ENCODE results near the gene PLEKHM3. TPM values are rescaled to one million over a fixed set of nuclear protein-coding genes. Genes with fewer than 3 reads are reported as not detected.

PLEKHM3 gene
- polyA plus RNA-seq, 1 experiment, result 5.8 TPM

GRCh38 chr2:207984765-207985480 is 40.4 kb downstream of the PLEKHM3 start:
- ChIA-PET CTCF (no interaction called here), POLR2A (interaction anchor here (0.6 kb wide), 1 partner anchor 11 kb away, joined by 3 read pairs; no protein-coding TSS in a partner anchor)
- no peak for TF ChIP-seq CTCF (IDR thresholded peaks at IDR 0.05; ENCODE audit: insufficient read depth, low read depth, low read length)
- H3K36me3 ChIP-seq (ENCODE audit: control insufficient read depth, insufficient read depth, low read length), result no peaks in the 10 kb centered on the region
- DNase-seq (ENCODE audit: low read depth), result no peak
- no peaks in the 10 kb centered on the region for H3K27me3 ChIP-seq (ENCODE audit: control insufficient read depth, insufficient read depth, low read length)
- H3K4me3 ChIP-seq (ENCODE audit: low read depth, low read length), result no peak overlapping the region

GRCh38 chr2:207983641-207984042 is 41.7 kb downstream of the PLEKHM3 start:
- Histone ChIP-seq H3K4me3 (ENCODE audit: low read depth, low read length) (no peak overlapping the region), H3K27me3 (ENCODE audit: control insufficient read depth, insufficient read depth, low read length) (no peaks in the 10 kb centered on the region), H3K36me3 (ENCODE audit: control insufficient read depth, insufficient read depth, low read length) (no peaks in the 10 kb centered on the region)
- TF ChIP-seq CTCF (IDR thresholded peaks at IDR 0.05; ENCODE audit: insufficient read depth, low read depth, low read length), result no peak
- DNase-seq (ENCODE audit: low read depth), result no peak
- ChIA-PET CTCF (no interaction called here), POLR2A (no interaction called here)

GRCh38 chr2:207978177-207978948 is 47.0 kb downstream of the PLEKHM3 start:
- no peaks in the 10 kb centered on the region for H3K27me3 ChIP-seq (ENCODE audit: control insufficient read depth, insufficient read depth, low read length)
- no peak overlapping the region for H3K4me3 ChIP-seq (ENCODE audit: low read depth, low read length)
- POLR2A ChIA-PET, result no interaction called here
- CTCF ChIA-PET, result no interaction called here
- no peak for DNase-seq (ENCODE audit: low read depth)
- H3K36me3 ChIP-seq (ENCODE audit: control insufficient read depth, insufficient read depth, low read length), result peaks cover 2% of the 10 kb centered on the region
- no peak for TF ChIP-seq CTCF (IDR thresholded peaks at IDR 0.05; ENCODE audit: insufficient read depth, low read depth, low read length)

GRCh38 chr2:207975921-207976320 is 49.4 kb downstream of the PLEKHM3 start:
- Histone ChIP-seq H3K27me3 (ENCODE audit: control insufficient read depth, insufficient read depth, low read length) (no peaks in the 10 kb centered on the region), H3K4me3 (ENCODE audit: low read depth, low read length) (no peak overlapping the region), H3K36me3 (ENCODE audit: control insufficient read depth, insufficient read depth, low read length) (peaks cover 2% of the 10 kb centered on the region)
- DNase-seq (ENCODE audit: low read depth), result no peak
- ChIA-PET POLR2A (no interaction called here), CTCF (interaction anchor here (0.6 to 3.7 kb wide), 5 partner anchors 64 to 350 kb away, joined by 3 to 21 read pairs (median 5); no protein-coding TSS in a partner anchor)
- no peak for TF ChIP-seq CTCF (IDR thresholded peaks at IDR 0.05; ENCODE audit: insufficient read depth, low read depth, low read length)

GRCh38 chr2:207974216-207974605 is 51.1 kb downstream of the PLEKHM3 start:
- peaks cover 2% of the 10 kb centered on the region for H3K36me3 ChIP-seq (ENCODE audit: control insufficient read depth, insufficient read depth, low read length)
- ChIA-PET POLR2A (no interaction called here), CTCF (interaction anchor here (1.0 to 3.7 kb wide), 10 partner anchors 13 to 229 kb away, joined by 3 to 21 read pairs (median 4); partner anchors contain the start of gene PLEKHM3)
- DNase-seq (ENCODE audit: low read depth), result no peak
- H3K4me3 ChIP-seq (ENCODE audit: low read depth, low read length), result no peak overlapping the region
- no peak for TF ChIP-seq CTCF (IDR thresholded peaks at IDR 0.05; ENCODE audit: insufficient read depth, low read depth, low read length)
- no peaks in the 10 kb centered on the region for H3K27me3 ChIP-seq (ENCODE audit: control insufficient read depth, insufficient read depth, low read length)
